Tibial nerve (tissue), 4 donors: ENCODE data around the gene BPIFB3. TPM values are rescaled to one million over a fixed set of nuclear protein-coding genes. Genes with fewer than 3 reads are reported as not detected.
"Not testable (repeated sequence)": the region's sequence is repeated elsewhere in the genome, so short reads cannot be mapped to it uniquely, and the experiment has no call there.

ENCODE experiments used
- DNase-seq, 2 donors: peaks; one replicate each; pipeline ENCODE4 v3.0.0-alpha.2; 2019; ENCODE audit warnings: low spot score in 2 of 2
- H3K27ac ChIP-seq, 4 donors: fragments of 200-600 bp; sonication (generic) in 3 of 4; one replicate each; pipeline ENCODE4 v1.5.1; 2017 to 2019; ENCODE audit warnings: mild to moderate bottlenecking in 1 of 4
- H3K27me3 ChIP-seq, 2 donors: fragments of 200-600 bp; sonication (generic) in 1 of 2; one replicate each; pipeline versions ENCODE4 v1.5.1 to v1.6.0; 2017 to 2019
- H3K36me3 ChIP-seq, 3 donors: fragments of 200-600 bp; sonication (generic); one replicate each; pipeline ENCODE4 v1.5.1; 2018 to 2019
- H3K4me1 ChIP-seq, 4 donors: fragments of 200-600 bp; sonication (generic) in 3 of 4; one replicate each; pipeline ENCODE4 v1.5.1; 2017 to 2019
- H3K4me3 ChIP-seq, 4 donors: fragments of 200-600 bp; sonication (generic) in 3 of 4; one replicate each; pipeline ENCODE4 v1.5.1; 2017 to 2019; ENCODE audit warnings: mild to moderate bottlenecking in 1 of 4, moderate library complexity in 1 of 4
- H3K9me3 ChIP-seq, 4 donors: fragments of 200-600 bp; sonication (generic) in 3 of 4; one replicate each; pipeline ENCODE4 v1.5.1; 2017 to 2019
- EP300 ChIP-seq, 2 donors: sonication (generic); formaldehyde crosslinking; IDR thresholded peaks; one replicate each; pipeline ENCODE4 v1.6.1; 2017; ENCODE audit warnings: antibody characterized with exemption in 2 of 2, mild to moderate bottlenecking in 1 of 2
- POLR2A ChIP-seq, 2 donors: fragments of 450-650 bp; IDR thresholded peaks; one replicate each; pipeline ENCODE4 v1.6.1; 2017; ENCODE audit warnings: antibody characterized with exemption in 2 of 2, mild to moderate bottlenecking in 2 of 2, moderate library complexity in 2 of 2
- WGBS, 2 donors: methylation state at CpG; one replicate each; pipeline ENCODE4 v1.1.5; 2018; 5-methylcytosine and 5-hydroxymethylcytosine counted together
- total RNA-seq, 4 donors: library from RNA; depleted of rRNA; stranded (reverse); fragments of >200 nt; gene quantifications; one replicate each; pipeline ENCODE4 v1.1.0, GENCODE V29; 2016
- TF ChIP-seq, protein P1 (sequence below), 5 experiments: fragments of 200-600 bp in 3 of 5; fragments of 450-650 bp in 2 of 5; sonication (generic) in 3 of 5; IDR thresholded peaks; one replicate each; pipeline ENCODE4 v1.5.1; 2016 to 2019; ENCODE audit warnings: antibody characterized with exemption in 5 of 5, mild to moderate bottlenecking in 3 of 5, moderate library complexity in 2 of 5

Gene BPIFB3
- total RNA-seq, 4 donors from 2014 or later: not detected

DNA sequence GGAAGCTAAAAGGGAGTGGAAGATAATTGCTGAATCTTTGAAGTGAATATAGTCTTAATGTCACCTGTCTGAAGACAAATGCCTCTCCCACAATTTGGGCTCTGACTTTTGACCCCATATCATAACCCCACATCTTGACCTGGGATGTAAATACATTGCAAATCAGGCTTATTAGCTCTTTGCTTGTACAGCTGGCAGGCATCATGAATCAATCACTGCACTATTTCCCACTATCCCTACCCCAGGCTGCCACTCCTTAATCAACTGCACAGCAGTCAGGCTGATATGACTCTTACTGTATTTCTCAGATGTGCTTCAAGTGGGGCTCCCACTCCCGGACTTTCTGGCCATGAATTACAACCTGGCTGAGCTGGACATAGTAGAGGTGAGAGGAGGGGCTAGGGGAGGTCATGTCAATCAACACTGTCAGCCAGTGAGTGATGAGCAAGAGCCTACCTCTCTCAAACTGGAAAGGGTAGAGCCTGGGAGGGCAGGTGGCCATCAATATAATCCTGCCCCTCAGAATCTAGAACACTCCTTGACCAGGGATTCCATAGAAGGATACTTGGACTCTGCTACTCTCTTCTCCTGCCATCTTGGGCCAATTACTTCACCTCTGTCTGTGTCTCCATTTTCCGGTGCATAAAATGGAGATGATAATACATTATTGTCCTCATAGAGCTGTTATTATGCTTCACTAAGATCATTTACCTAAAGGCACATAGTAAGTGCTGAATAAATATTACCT lies 10.5 kb upstream of the BPIFB3 start:
- Histone ChIP-seq H3K9me3 (peaks cover 0 to 17% (median 4%) of the 10 kb centered on the region in 4 donors), H3K4me3 (no peak overlapping the region), H3K27me3 (no peaks in the 10 kb centered on the region), H3K4me1 (no peaks in the 10 kb centered on the region), H3K27ac (no peak overlapping the region), H3K36me3 (no peaks in the 10 kb centered on the region)
- WGBS, 2 donors: 57 to 68% methylated on average over 2 of the region's 2 CpGs
- TF ChIP-seq, protein P1, sequence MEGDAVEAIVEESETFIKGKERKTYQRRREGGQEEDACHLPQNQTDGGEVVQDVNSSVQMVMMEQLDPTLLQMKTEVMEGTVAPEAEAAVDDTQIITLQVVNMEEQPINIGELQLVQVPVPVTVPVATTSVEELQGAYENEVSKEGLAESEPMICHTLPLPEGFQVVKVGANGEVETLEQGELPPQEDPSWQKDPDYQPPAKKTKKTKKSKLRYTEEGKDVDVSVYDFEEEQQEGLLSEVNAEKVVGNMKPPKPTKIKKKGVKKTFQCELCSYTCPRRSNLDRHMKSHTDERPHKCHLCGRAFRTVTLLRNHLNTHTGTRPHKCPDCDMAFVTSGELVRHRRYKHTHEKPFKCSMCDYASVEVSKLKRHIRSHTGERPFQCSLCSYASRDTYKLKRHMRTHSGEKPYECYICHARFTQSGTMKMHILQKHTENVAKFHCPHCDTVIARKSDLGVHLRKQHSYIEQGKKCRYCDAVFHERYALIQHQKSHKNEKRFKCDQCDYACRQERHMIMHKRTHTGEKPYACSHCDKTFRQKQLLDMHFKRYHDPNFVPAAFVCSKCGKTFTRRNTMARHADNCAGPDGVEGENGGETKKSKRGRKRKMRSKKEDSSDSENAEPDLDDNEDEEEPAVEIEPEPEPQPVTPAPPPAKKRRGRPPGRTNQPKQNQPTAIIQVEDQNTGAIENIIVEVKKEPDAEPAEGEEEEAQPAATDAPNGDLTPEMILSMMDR (IDR thresholded peaks at IDR 0.05): no peak
- no peak for TF ChIP-seq POLR2A (IDR thresholded peaks at IDR 0.05)
- TF ChIP-seq EP300 (IDR thresholded peaks at IDR 0.05): no peak
- no peak for DNase-seq

DNA sequence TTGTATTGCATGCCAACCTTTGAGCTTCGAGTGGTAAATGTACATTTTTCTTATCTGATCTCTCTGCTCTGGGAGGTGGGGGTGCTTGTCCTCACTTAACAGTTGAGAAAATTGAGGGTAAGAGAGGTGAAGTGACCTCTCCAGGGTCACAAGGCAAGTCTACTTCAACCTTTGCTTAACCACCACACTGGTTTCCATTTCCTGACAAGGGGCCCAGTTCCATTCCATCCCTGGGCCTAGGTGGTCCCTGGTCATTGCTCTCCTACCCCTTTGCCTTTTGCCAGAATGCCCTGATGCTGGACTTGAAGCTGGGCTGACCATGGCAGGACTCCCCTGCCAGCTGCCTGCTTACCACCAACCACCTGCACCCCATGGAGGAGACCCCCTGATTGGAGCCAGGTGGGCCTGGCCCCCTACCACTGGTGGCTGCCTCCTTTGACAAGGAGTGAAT lies 9.9 kb upstream of the BPIFB3 start:
- H3K36me3 ChIP-seq: no peaks in the 10 kb centered on the region
- H3K4me1 ChIP-seq: no peaks in the 10 kb centered on the region
- TF ChIP-seq EP300 (IDR thresholded peaks at IDR 0.05) (no peak), POLR2A (IDR thresholded peaks at IDR 0.05) (no peak)
- TF ChIP-seq, protein P1 (IDR thresholded peaks at IDR 0.05): no peak
- no peak for DNase-seq
- H3K9me3 ChIP-seq: peaks cover 0 to 17% (median 4%) of the 10 kb centered on the region in 4 donors
- H3K4me3 ChIP-seq: no peak overlapping the region
- 61 to 71% methylated on average over 1 of the region's 1 CpG for WGBS, 2 donors
- no peak overlapping the region for H3K27ac ChIP-seq
- H3K27me3 ChIP-seq: no peaks in the 10 kb centered on the region

DNA sequence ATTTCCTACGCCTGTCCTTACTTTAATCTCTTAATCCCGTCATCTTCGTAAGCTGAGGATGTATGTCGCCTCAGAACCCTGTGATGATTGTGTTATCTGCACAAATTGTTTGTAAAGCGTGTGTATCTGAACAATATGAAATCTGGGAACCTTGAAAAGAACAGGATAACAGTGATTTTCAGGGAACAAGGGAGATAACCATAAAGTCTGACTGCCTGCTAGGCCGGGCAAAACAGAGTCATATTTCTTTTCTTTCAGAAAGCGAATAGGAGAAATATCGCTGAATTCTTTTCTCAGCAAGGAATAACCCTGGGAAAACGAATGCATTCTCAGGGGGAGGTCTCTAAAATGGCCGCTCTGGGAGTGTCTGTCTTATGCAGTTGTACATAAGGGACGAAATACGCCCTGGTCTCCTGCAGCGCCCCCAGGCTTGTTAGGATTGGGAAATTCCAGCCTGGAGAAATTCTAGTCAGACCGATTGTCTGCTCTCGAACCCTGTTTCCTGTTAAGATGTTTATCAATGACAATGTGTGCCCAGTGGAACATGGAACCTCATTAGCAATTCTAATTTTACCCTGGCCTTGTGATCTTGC lies 8.5 kb upstream of the BPIFB3 start:
- H3K4me3 ChIP-seq, H3K4me1 ChIP-seq, H3K27me3 ChIP-seq, H3K27ac ChIP-seq, H3K36me3 ChIP-seq, DNase-seq: not testable (repeated sequence)
- peaks cover 0 to 17% (median 4%) of the 10 kb centered on the region in 4 donors for H3K9me3 ChIP-seq
- WGBS, 2 donors: 85 to 89% methylated on average over 15 of the region's 15 CpGs

DNA sequence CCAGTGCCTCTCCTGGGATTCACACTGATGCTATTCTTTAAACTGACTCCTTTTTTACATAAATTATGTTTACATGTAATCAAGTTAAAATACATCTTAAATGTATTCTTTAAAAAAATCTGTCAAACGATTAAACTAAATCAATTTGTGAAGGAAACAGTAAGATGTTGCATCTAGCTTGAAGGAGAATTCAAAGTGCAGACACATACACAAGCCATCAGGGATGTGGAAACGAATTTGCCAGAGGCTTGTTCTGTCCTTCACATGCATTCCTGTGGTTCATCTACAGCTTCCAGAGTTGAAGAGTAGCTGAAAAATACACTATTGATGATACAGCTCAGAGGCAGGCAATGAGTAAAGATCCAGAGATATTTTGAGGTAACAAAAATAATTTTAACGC lies 7.3 kb upstream of the BPIFB3 start:
- Histone ChIP-seq H3K9me3 (peaks cover 0 to 17% (median 4%) of the 10 kb centered on the region in 4 donors), H3K4me1 (no peaks in the 10 kb centered on the region), H3K36me3 (no peaks in the 10 kb centered on the region), H3K4me3 (no peak overlapping the region), H3K27ac (no peak overlapping the region), H3K27me3 (no peaks in the 10 kb centered on the region)
- no peak for DNase-seq
- no peak for TF ChIP-seq POLR2A (IDR thresholded peaks at IDR 0.05)
- TF ChIP-seq, protein P1 (IDR thresholded peaks at IDR 0.05): no peak
- no peak for TF ChIP-seq EP300 (IDR thresholded peaks at IDR 0.05)
- 85 to 88% methylated on average over 3 of the region's 3 CpGs for WGBS, 2 donors

DNA sequence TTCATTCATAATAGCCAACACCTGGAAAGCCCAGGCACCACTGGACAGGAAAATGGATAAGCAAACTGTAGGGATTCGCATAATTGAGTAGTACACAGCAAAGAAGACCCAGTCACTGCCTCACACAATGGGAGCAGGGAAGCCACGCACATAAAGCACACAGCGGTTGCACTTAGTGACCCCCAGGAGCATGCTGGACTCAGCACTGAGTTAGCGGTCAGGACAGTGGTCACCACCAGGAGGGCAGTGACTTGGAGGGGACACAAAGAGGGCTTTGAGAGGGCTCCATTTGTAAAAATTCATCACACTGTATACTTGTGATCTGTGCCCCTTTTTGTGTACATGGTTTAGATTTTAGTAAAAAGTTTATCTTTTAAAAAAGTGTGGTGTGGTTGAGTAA lies 2.4 kb upstream of the BPIFB3 start:
- no peak for DNase-seq
- TF ChIP-seq, protein P1 (IDR thresholded peaks at IDR 0.05): no peak
- Histone ChIP-seq H3K4me1 (no peaks in the 10 kb centered on the region), H3K27me3 (no peaks in the 10 kb centered on the region), H3K36me3 (no peaks in the 10 kb centered on the region), H3K9me3 (peaks cover 0 to 2% (median under 1%) of the 10 kb centered on the region in 4 donors), H3K27ac (no peak overlapping the region), H3K4me3 (no peak overlapping the region)
- WGBS, 2 donors: 54 to 70% methylated on average over 4 of the region's 4 CpGs
